Activated CD4-positive, alpha-beta T cell treated with anti-CD3 and anti-CD28 coated beads, Interleukin-2, amount 50 U/mL, for 24 hours (primary cell): ENCODE data around the gene LRRTM1.

Experiments used
- DNase-seq, 2 donors: peaks; one replicate each; pipeline ENCODE4 v3.0.0-alpha.2; 2020; ENCODE audit warnings: low read depth in 1 of 2, low spot score in 1 of 2

LRRTM1 gene, protein sequence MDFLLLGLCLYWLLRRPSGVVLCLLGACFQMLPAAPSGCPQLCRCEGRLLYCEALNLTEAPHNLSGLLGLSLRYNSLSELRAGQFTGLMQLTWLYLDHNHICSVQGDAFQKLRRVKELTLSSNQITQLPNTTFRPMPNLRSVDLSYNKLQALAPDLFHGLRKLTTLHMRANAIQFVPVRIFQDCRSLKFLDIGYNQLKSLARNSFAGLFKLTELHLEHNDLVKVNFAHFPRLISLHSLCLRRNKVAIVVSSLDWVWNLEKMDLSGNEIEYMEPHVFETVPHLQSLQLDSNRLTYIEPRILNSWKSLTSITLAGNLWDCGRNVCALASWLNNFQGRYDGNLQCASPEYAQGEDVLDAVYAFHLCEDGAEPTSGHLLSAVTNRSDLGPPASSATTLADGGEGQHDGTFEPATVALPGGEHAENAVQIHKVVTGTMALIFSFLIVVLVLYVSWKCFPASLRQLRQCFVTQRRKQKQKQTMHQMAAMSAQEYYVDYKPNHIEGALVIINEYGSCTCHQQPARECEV

DNA sequence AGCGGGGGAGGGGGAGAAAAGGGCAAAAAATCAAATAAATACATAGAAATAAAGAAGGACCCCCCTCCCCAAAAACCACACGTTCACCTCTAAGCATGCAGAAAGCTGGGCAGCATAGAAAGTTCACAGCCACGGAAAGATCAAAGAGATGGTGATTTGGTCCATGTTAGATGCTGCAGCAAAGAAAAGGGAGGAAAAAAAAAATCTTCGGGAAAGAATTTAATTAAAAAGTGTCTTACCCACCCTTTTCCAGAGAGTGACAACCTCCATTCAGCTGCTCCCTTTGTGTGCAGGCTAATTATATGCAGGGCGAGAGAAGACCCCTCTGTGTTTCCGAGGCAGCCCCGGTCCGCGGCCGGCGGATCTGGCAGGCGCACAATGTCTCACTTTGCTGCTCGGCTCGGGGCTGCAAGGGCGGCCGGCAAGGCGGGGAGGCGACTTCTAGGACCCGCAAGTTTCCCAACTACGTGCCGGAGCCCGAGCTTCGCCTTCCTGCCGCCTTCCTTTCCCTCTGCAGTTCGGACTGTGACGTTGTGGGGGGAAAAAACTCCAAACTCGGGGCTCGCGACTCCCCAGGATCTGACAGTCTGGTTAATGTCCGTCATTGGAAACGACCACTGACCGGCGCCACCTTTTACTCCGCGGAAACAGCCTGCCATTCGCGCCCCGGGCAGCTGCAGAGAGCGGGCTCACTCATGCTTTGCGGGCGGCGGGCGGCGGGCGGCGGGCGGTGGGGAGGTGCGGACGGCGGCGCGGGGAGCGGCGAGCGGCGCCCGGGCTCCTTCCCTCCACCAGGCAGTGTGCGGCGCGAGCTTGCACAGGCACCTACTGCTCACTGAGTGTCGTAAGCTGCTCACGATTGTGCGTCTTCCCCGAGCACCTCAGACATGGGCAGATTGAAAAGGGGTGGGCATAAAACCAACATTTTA, at the start of gene LRRTM1:
Gene LRRTM1, minus strand, starts transcription at position 844 of the 929 bp plus-strand sequence. CDS start 933 bp downstream, outside the sequence.
- no peak for DNase-seq

DNA sequence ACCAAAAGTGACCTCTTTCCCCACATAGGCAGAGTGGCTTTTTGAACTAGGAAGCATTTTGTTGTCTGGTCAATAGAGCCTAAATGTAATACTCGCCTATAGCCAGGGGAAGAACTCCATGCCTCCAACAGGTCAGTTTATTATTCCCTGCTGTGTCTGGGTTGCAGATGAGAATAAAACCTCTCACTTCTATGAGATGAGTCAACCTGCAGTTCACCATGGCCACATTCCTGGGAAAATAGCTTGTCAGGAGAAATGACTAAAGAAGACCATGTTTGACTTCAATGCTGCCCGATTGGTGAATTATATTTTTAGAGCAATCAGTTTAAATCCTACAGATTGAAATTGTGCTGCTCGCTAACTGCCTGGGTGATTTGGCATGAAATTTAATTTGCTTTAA, 46.7 kb upstream of the LRRTM1 start:
- no peak for DNase-seq

DNA sequence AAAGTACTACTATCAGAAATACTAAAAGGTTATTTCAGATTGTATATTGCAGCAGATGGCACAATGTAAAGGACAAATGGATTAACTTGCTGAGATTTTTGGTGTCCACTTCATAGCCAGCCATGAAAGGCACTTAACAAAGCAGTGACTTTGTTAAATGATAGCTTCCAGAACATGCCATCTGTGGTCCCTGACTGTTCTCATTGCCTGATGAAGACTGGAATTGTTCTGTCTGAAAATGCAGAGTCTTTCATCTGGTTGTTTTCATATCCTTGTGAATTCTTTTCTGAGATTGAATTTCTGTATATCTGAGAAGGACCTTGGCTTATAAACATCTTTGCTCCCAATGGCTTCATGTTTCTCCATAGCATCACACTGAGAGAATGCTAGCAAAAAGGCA, 44.4 kb upstream of the LRRTM1 start:
- DNase-seq: no peak

DNA sequence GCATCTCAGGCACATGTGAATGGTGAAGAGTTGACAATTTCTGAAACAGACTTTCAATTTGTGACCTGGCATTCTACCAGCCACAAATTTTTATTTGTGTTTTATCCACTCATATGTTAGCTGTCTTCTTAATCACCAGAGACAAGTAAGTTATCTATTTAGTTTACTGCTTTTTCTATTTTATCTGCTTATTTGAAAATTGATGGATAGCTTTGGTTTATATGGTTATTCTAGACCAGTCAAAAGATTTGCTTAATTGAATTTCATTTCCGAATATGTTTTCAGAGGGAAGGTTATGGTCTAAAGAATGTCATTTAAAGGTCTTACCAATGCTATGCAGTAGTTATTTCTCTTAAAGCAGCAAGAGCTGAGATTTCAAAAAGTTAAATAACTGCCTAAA, 43.5 kb upstream of the LRRTM1 start:
- no peak for DNase-seq

GRCh38 chr2:80340022-80340421, 35.5 kb upstream of the LRRTM1 start:
- DNase-seq: no peak

GRCh38 chr2:80338794-80339193, 34.2 kb upstream of the LRRTM1 start:
- no peak for DNase-seq

- DNase-seq: no peak
These were observed 30.9 kb upstream of the LRRTM1 start for GRCh38 chr2:80335411-80335810.

GRCh38 chr2:80333886-80334285, 29.3 kb upstream of the LRRTM1 start:
- DNase-seq: no peak

GRCh38 chr2:80330527-80331450, 26.2 kb upstream of the LRRTM1 start:
- DNase-seq: no peak

DNA sequence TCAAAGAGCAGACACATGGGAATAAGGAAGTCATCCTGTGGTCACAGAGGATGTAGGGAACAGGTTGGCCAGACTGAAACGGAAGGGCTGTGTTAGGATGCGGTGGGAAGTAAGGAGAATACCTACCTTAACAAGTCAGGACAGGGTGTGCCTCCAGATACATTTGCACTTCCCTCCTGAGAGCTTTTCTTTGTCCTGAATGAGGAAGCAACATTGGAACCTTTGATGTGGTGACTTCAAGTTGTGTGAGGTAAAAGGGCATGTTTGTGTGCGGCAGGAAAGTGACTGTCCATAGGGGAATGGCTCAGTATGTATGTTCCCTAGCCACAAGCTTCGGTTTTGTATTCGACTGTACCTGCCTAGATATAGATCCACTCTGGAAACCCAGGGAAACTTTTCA, 24.9 kb upstream of the LRRTM1 start:
- DNase-seq: no peak

GRCh38 chr2:80328159-80328571, 23.6 kb upstream of the LRRTM1 start:
- no peak for DNase-seq

- DNase-seq: no peak
These were observed 22.3 kb upstream of the LRRTM1 start for GRCh38 chr2:80326861-80327260.

DNA sequence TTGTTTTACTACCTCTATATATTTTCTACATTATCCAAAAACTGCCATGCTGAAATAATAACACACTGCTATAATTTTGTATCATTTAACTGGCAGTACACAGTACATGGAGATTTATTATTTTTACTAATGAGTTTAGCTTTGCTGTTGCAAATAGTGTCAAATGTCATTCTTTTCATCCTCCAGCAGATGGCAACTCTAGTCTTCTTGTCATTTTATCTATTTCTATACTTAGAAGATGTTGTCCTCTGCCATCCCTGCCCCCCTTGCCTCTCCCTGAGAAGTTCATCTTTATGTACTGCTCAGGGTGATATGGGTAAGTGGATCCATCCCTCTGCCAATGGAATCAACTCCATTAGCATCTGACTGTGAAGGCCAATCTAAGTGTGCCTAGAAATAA, 21.7 kb upstream of the LRRTM1 start:
- no peak for DNase-seq

GRCh38 chr2:80324525-80324924, 20.0 kb upstream of the LRRTM1 start:
- DNase-seq: no peak

DNA sequence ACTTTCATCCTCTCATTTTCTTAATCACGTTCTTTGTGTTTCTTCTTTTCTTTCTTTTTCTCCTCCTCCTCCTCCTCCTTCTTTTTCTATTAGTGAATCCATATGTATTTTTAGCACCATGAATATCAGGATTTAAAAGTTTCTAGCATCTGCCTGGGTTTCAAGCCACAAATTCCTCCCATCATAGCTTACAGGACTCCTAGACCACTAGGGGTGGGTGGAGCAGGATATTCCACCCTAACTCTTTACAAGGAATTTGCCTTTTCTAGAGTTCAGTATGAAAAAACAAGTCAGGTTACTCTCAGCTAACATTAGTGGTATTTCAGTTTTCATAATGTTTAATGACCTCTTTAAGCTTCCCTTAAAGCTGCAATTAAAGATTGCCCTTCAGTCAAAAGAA, 19.1 kb upstream of the LRRTM1 start:
- DNase-seq: no peak

DNA sequence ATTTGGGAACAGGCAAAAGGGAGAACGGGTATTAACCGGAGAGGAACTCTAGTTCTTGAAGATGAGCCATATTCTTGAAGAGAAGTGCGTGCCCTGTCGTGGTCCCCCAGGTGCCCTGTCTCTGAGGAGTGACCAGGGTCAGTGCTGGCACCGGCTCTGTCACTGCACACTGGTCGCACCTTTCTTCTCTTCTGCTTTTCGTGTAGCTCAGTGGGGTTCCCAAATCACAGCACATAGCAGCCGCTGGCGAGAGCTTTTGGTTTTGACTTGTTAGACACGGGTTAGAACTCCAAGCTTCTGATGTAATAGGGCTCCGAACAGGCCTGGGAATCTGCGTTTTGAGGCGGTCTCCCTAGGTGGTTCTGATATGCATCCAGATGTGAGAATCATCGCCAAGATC, 18.4 kb upstream of the LRRTM1 start:
- no peak for DNase-seq

- DNase-seq: no peak
These were observed 17.9 kb upstream of the LRRTM1 start for GRCh38 chr2:80322311-80322920.

DNA sequence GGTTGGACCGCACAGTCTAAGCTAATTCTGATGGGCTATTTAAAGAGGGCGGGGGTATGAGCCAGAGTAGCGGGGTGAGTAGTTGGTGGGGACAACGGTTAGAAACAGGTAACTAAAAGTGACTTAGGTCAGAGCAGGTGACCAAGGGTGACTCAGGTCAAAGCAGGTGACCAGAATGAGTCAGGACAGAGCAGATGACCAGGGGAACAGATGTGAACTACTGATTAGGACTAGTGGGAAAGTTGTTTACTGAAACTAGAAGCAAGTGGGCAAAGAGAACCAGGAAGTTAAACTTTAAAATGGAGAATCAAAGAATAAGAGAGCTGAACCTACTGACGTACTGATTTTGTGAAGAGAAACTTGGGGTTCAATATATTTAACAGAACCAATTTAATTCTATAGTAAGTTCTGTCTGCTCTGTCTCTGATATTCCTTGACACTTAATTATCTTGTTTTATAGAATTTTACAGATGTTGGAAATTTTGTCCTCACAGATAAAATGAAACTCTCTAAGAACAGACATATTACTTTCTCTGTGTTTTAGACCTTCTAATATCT, 7.8 kb upstream of the LRRTM1 start:
- no peak for DNase-seq

GRCh38 chr2:80311304-80311703, 6.8 kb upstream of the LRRTM1 start:
- no peak for DNase-seq
